ENCODE measurements around the gene DOCK2. TPM values are rescaled to one million over a fixed set of nuclear protein-coding genes. Genes with fewer than 3 reads are reported as not detected.

Gene DOCK2
- total RNA-seq, 4 donors from 2014 or later: 2.3 to 11.2 (median 3.2) TPM

- H3K4me3 ChIP-seq: no peak overlapping the region
- no peaks in the 10 kb centered on the region for H3K4me1 ChIP-seq
- no peak overlapping the region for H3K27ac ChIP-seq
- H3K27me3 ChIP-seq: no peaks in the 10 kb centered on the region
- TF ChIP-seq POLR2AphosphoS5 (IDR thresholded peaks at IDR 0.05): no peak
- TF ChIP-seq EP300 (IDR thresholded peaks at IDR 0.05): no peak
- TF ChIP-seq CTCF (IDR thresholded peaks at IDR 0.05): no peak
- TF ChIP-seq POLR2A (IDR thresholded peaks at IDR 0.05): no peak
- no peaks in the 10 kb centered on the region for H3K9me3 ChIP-seq
- 45% methylated on average over 3 of the region's 3 CpGs for WGBS
- H3K36me3 ChIP-seq: no peaks in the 10 kb centered on the region
- no peak for DNase-seq (ENCODE audit: low spot score in 2 of 2)
These were observed 199.9 kb downstream of the DOCK2 start for GRCh38 chr5:169836835-169837536.

GRCh38 chr5:169837686-169838085, 200.6 kb downstream of the DOCK2 start:
- H3K4me1 ChIP-seq: no peaks in the 10 kb centered on the region
- TF ChIP-seq EP300 (IDR thresholded peaks at IDR 0.05) (no peak), CTCF (IDR thresholded peaks at IDR 0.05) (no peak), POLR2AphosphoS5 (IDR thresholded peaks at IDR 0.05) (no peak), POLR2A (IDR thresholded peaks at IDR 0.05) (no peak)
- no peaks in the 10 kb centered on the region for H3K9me3 ChIP-seq
- no peak overlapping the region for H3K4me3 ChIP-seq
- no peak for DNase-seq (ENCODE audit: low spot score in 2 of 2)
- H3K27ac ChIP-seq: no peak overlapping the region
- H3K27me3 ChIP-seq: no peaks in the 10 kb centered on the region
- H3K36me3 ChIP-seq: no peaks in the 10 kb centered on the region

- no peaks in the 10 kb centered on the region for H3K36me3 ChIP-seq
- H3K27ac ChIP-seq: no peak overlapping the region
- H3K4me1 ChIP-seq: no peaks in the 10 kb centered on the region
- H3K9me3 ChIP-seq: no peaks in the 10 kb centered on the region
- TF ChIP-seq CTCF (IDR thresholded peaks at IDR 0.05) (no peak), EP300 (IDR thresholded peaks at IDR 0.05) (no peak), POLR2AphosphoS5 (IDR thresholded peaks at IDR 0.05) (no peak), POLR2A (IDR thresholded peaks at IDR 0.05) (no peak)
- 87% methylated on average over 3 of the region's 3 CpGs for WGBS
- H3K27me3 ChIP-seq: no peaks in the 10 kb centered on the region
- no peak overlapping the region for H3K4me3 ChIP-seq
- DNase-seq (ENCODE audit: low spot score in 2 of 2): no peak
These were observed 201.6 kb downstream of the DOCK2 start for GRCh38 chr5:169838688-169839087.

GRCh38 chr5:169840405-169840804, 203.3 kb downstream of the DOCK2 start:
- DNase-seq (ENCODE audit: low spot score in 2 of 2): no peak
- Histone ChIP-seq H3K4me1 (no peaks in the 10 kb centered on the region), H3K36me3 (no peaks in the 10 kb centered on the region), H3K9me3 (no peaks in the 10 kb centered on the region), H3K27me3 (no peaks in the 10 kb centered on the region), H3K4me3 (no peak overlapping the region), H3K27ac (no peak overlapping the region)
- WGBS: 97% methylated on average over 3 of the region's 3 CpGs
- no peak for TF ChIP-seq EP300 (IDR thresholded peaks at IDR 0.05)
- TF ChIP-seq CTCF (IDR thresholded peaks at IDR 0.05): no peak
- TF ChIP-seq POLR2AphosphoS5 (IDR thresholded peaks at IDR 0.05): no peak
- TF ChIP-seq POLR2A (IDR thresholded peaks at IDR 0.05): no peak

- DNase-seq (ENCODE audit: low spot score in 2 of 2): no peak
- no peaks in the 10 kb centered on the region for H3K4me1 ChIP-seq
- no peaks in the 10 kb centered on the region for H3K9me3 ChIP-seq
- no peak overlapping the region for H3K4me3 ChIP-seq
- no peak overlapping the region for H3K27ac ChIP-seq
- no peaks in the 10 kb centered on the region for H3K36me3 ChIP-seq
- H3K27me3 ChIP-seq: no peaks in the 10 kb centered on the region
- TF ChIP-seq EP300 (IDR thresholded peaks at IDR 0.05) (no peak), POLR2A (IDR thresholded peaks at IDR 0.05) (no peak), POLR2AphosphoS5 (IDR thresholded peaks at IDR 0.05) (no peak), CTCF (IDR thresholded peaks at IDR 0.05) (no peak)
These were observed 205.6 kb downstream of the DOCK2 start for GRCh38 chr5:169842699-169843098.
